ENCODE measurements around the gene NFKBIE. TPM values are rescaled to one million over a fixed set of nuclear protein-coding genes. Genes with fewer than 3 reads are reported as not detected.

Gene NFKBIE
- total and polyA plus RNA-seq, 2 experiments from 2014 or later, result 14.6 to 25.9 TPM

- TF ChIP-seq EZH2phosphoT487 (IDR thresholded peaks at IDR 0.05; ENCODE audit: unreplicated experiment), result no peak
- no peak for TF ChIP-seq JUNB (IDR thresholded peaks at IDR 0.05; ENCODE audit: unreplicated experiment)
- TF ChIP-seq REST (IDR thresholded peaks at IDR 0.05; ENCODE audit: unreplicated experiment), result no peak
- no peak for TF ChIP-seq ETS1 (IDR thresholded peaks at IDR 0.05)
- TF ChIP-seq POLR2AphosphoS5 (IDR thresholded peaks at IDR 0.05; ENCODE audit: low read depth), result no peak
- TF ChIP-seq NANOG (IDR thresholded peaks at IDR 0.05; ENCODE audit: borderline replicate concordance), result no peak
- no peak for TF ChIP-seq ZNF331 (CRISPR knock-in tag; IDR thresholded peaks at IDR 0.05; ENCODE audit: low read depth)
- no peak for TF ChIP-seq CTCF (conservative IDR thresholded peaks at IDR 0.05; ENCODE audit: low read depth in 2 of 2)
- TF ChIP-seq, protein P1, sequence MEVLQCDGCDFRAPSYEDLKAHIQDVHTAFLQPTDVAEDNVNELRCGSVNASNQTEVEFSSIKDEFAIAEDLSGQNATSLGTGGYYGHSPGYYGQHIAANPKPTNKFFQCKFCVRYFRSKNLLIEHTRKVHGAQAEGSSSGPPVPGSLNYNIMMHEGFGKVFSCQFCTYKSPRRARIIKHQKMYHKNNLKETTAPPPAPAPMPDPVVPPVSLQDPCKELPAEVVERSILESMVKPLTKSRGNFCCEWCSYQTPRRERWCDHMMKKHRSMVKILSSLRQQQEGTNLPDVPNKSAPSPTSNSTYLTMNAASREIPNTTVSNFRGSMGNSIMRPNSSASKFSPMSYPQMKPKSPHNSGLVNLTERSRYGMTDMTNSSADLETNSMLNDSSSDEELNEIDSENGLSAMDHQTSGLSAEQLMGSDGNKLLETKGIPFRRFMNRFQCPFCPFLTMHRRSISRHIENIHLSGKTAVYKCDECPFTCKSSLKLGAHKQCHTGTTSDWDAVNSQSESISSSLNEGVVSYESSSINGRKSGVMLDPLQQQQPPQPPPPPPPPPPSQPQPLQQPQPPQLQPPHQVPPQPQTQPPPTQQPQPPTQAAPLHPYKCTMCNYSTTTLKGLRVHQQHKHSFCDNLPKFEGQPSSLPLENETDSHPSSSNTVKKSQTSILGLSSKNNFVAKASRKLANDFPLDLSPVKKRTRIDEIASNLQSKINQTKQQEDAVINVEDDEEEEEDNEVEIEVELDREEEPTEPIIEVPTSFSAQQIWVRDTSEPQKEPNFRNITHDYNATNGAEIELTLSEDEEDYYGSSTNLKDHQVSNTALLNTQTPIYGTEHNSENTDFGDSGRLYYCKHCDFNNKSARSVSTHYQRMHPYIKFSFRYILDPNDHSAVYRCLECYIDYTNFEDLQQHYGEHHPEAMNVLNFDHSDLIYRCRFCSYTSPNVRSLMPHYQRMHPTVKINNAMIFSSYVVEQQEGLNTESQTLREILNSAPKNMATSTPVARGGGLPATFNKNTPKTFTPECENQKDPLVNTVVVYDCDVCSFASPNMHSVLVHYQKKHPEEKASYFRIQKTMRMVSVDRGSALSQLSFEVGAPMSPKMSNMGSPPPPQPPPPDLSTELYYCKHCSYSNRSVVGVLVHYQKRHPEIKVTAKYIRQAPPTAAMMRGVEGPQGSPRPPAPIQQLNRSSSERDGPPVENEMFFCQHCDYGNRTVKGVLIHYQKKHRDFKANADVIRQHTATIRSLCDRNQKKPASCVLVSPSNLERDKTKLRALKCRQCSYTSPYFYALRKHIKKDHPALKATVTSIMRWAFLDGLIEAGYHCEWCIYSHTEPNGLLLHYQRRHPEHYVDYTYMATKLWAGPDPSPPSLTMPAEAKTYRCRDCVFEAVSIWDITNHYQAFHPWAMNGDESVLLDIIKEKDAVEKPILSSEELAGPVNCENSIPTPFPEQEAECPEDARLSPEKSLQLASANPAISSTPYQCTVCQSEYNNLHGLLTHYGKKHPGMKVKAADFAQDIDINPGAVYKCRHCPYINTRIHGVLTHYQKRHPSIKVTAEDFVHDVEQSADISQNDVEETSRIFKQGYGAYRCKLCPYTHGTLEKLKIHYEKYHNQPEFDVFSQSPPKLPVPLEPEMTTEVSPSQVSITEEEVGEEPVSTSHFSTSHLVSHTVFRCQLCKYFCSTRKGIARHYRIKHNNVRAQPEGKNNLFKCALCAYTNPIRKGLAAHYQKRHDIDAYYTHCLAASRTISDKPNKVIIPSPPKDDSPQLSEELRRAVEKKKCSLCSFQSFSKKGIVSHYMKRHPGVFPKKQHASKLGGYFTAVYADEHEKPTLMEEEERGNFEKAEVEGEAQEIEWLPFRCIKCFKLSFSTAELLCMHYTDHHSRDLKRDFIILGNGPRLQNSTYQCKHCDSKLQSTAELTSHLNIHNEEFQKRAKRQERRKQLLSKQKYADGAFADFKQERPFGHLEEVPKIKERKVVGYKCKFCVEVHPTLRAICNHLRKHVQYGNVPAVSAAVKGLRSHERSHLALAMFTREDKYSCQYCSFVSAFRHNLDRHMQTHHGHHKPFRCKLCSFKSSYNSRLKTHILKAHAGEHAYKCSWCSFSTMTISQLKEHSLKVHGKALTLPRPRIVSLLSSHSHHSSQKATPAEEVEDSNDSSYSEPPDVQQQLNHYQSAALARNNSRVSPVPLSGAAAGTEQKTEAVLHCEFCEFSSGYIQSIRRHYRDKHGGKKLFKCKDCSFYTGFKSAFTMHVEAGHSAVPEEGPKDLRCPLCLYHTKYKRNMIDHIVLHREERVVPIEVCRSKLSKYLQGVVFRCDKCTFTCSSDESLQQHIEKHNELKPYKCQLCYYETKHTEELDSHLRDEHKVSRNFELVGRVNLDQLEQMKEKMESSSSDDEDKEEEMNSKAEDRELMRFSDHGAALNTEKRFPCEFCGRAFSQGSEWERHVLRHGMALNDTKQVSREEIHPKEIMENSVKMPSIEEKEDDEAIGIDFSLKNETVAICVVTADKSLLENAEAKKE (CRISPR knock-in tag; IDR thresholded peaks at IDR 0.05), result no peak
- TF ChIP-seq ZNF114 (CRISPR knock-in tag; IDR thresholded peaks at IDR 0.05), result no peak
- no peak for TF ChIP-seq EZH2 (IDR thresholded peaks at IDR 0.05; ENCODE audit: low read depth, unreplicated experiment)
- no peak for TF ChIP-seq STAT1 (IDR thresholded peaks at IDR 0.05; ENCODE audit: unreplicated experiment)
- no peak for TF ChIP-seq CREB1 (CRISPR knock-in tag; IDR thresholded peaks at IDR 0.05; ENCODE audit: low read depth)
- H3K4me1 Mint-ChIP-seq, result peaks cover 6% of the 10 kb centered on the region
- H3K4me3 Mint-ChIP-seq, result no peak overlapping the region
- Histone ChIP-seq H3F3A (replicated peaks; ENCODE audit: low read depth) (0 out of 2 replicates have a peak, but pooled peaks cover 8% of the 10 kb centered on the region), H3K36me3 (ENCODE audit: insufficient read depth) (no peaks in the 10 kb centered on the region), H3K4me1 (ENCODE audit: insufficient read depth) (no peaks in the 10 kb centered on the region), H3K4me3 (no peak overlapping the region), H3K27ac (ENCODE audit: low read depth) (no peak overlapping the region), H3K9me2 (ENCODE audit: insufficient read depth) (no peaks in the 10 kb centered on the region), H3K27me3 (ENCODE audit: insufficient read depth) (peaks cover 35% of the 10 kb centered on the region), H3K4me2 (no peak overlapping the region), H3K79me2 (replicated peaks; ENCODE audit: insufficient read depth) (no peaks in the 10 kb centered on the region), H4K20me1 (replicated peaks; ENCODE audit: insufficient read depth) (no peaks in the 10 kb centered on the region), H2AFZ (no peak overlapping the region)
- H3K27ac Mint-ChIP-seq, result no peak overlapping the region
- ATAC-seq, result no peak
- peaks cover 30% of the 10 kb centered on the region for H3K27me3 Mint-ChIP-seq (ENCODE audit: insufficient read depth, low read depth, poor library complexity)
- no peaks in the 10 kb centered on the region for H3K9me3 Mint-ChIP-seq
- peaks cover 6% of the 10 kb centered on the region; the same call in 2 of the 3 replicates for H3K36me3 Mint-ChIP-seq (ENCODE audit: low read depth)
- DNase-seq (ENCODE audit: low spot score), result no peak
Observed at GRCh38 chr6:44277763-44278162, 12.4 kb upstream of the NFKBIE start.

All from GM23338 (cell line).